Sigmoid colon (tissue), 7 donors: ENCODE results near the gene ODC1. TPM values are rescaled to one million over a fixed set of nuclear protein-coding genes. Genes with fewer than 3 reads are reported as not detected.

ENCODE experiments used
- DNase-seq: peaks from one replicate; pipeline ENCODE4 v3.0.0-alpha.2; 2019
- H3K27ac ChIP-seq, 4 donors: fragments of 200-600 bp; sonication (generic); one replicate each; pipeline ENCODE4 v1.5.1; 2016 to 2019; ENCODE audit warnings: mild to moderate bottlenecking in 1 of 4
- H3K27me3 ChIP-seq, 3 donors: fragments of 200-600 bp; sonication (generic); one replicate each; pipeline ENCODE4 v1.5.1; 2019; ENCODE audit warnings: mild to moderate bottlenecking in 1 of 3
- H3K36me3 ChIP-seq, 4 donors: fragments of 200-600 bp; sonication (generic); one replicate each; pipeline ENCODE4 v1.5.1; 2016 to 2019
- H3K4me1 ChIP-seq, 4 donors: fragments of 200-600 bp; sonication (generic); one replicate each; pipeline ENCODE4 v1.5.1; 2017 to 2019
- H3K4me3 ChIP-seq, 4 donors: fragments of 200-600 bp; sonication (generic); one replicate each; pipeline ENCODE4 v1.5.1; 2017 to 2019; ENCODE audit warnings: mild to moderate bottlenecking in 2 of 4, moderate library complexity in 1 of 4
- H3K9me3 ChIP-seq, 4 donors: fragments of 200-600 bp in 3 of 4; sonication (generic) in 3 of 4; one replicate each; pipeline versions ENCODE4 v1.5.1 to v1.6.1; 2013 to 2019
- CTCF ChIP-seq, 4 experiments: fragments of 450-650 bp in 3 of 4; fragments of 200-600 bp in 1 of 4; IDR thresholded peaks; one replicate each; pipeline ENCODE4 v1.5.1; 2016 to 2019; ENCODE audit warnings: antibody characterized with exemption in 4 of 4, mild to moderate bottlenecking in 3 of 4, moderate library complexity in 2 of 4
- EP300 ChIP-seq, 4 donors: sonication (generic); formaldehyde crosslinking; IDR thresholded peaks; one replicate each; pipeline ENCODE4 v1.6.1; 2017; ENCODE audit warnings: antibody characterized with exemption in 4 of 4
- POLR2A ChIP-seq, 2 donors: fragments of 450-650 bp; IDR thresholded peaks; one replicate each; pipeline ENCODE4 v1.6.1; 2016; ENCODE audit warnings: antibody characterized with exemption in 2 of 2, mild to moderate bottlenecking in 2 of 2, moderate library complexity in 2 of 2
- POLR2AphosphoS5 ChIP-seq, 4 donors: sonication (generic); formaldehyde crosslinking; IDR thresholded peaks; one replicate each; pipeline ENCODE4 v1.6.1; 2017; ENCODE audit warnings: antibody characterized with exemption in 4 of 4
- WGBS, 2 donors: extraction: QIAGEN DNeasy Blood & Tissue Kit; methylation state at CpG; one replicate each; pipeline ENCODE4 v1.1.7; 2013; 5-methylcytosine and 5-hydroxymethylcytosine counted together
- intact Hi-C: fragments of 100-400 bp; cut with DNase I; formaldehyde crosslinking; loops from one replicate; pipeline ENCODE4 v1.15.1; 2023
- polyA plus RNA-seq, 3 donors: library from polyadenylated mRNA; stranded (reverse); fragments of 200-250 nt; gene quantifications; one replicate each; pipeline ENCODE4 v1.2.3, GENCODE V29; 2013
- total RNA-seq, 4 donors: library from RNA; depleted of rRNA; stranded (reverse); fragments of >200 nt; gene quantifications; one replicate each; pipeline ENCODE4 v1.1.0, GENCODE V29; 2016
- donor health status: healthy with polysubstance abuse.
- donor health status: Bipolar disorder and iron deficiency.
- donor health status: healthy.

The ODC1 gene
- total and polyA plus RNA-seq, 7 donors, result 34.8 to 88.2 (median 54.3) TPM

GRCh38 chr2:10480359-10480949, 32.3 kb upstream of the ODC1 start:
- Histone ChIP-seq H3K36me3 (no peaks in the 10 kb centered on the region), H3K27ac (no peak overlapping the region), H3K4me1 (no peaks in the 10 kb centered on the region), H3K4me3 (no peak overlapping the region), H3K27me3 (no peaks in the 10 kb centered on the region), H3K9me3 (no peaks in the 10 kb centered on the region)
- TF ChIP-seq POLR2AphosphoS5 (IDR thresholded peaks at IDR 0.05), result no peak
- TF ChIP-seq POLR2A (IDR thresholded peaks at IDR 0.05), result no peak
- no peak for TF ChIP-seq EP300 (IDR thresholded peaks at IDR 0.05)
- no peak for TF ChIP-seq CTCF (IDR thresholded peaks at IDR 0.05)
- DNase-seq, result no peak
- WGBS, 2 donors, result 87 to 95% methylated on average over 2 of the region's 2 CpGs
- intact Hi-C loops, result no loop called here

GRCh38 chr2:10478916-10479315, 30.8 kb upstream of the ODC1 start:
- H3K9me3 ChIP-seq, result no peaks in the 10 kb centered on the region
- no peak overlapping the region for H3K27ac ChIP-seq
- peak; percentile 27 for DNase-seq
- H3K27me3 ChIP-seq, result no peaks in the 10 kb centered on the region
- intact Hi-C loops, result no loop called here
- no peaks in the 10 kb centered on the region for H3K4me1 ChIP-seq
- no peak overlapping the region for H3K4me3 ChIP-seq
- WGBS, 2 donors, result 37 to 65% methylated on average over 12 of the region's 12 CpGs
- no peaks in the 10 kb centered on the region for H3K36me3 ChIP-seq
- TF ChIP-seq POLR2AphosphoS5 (IDR thresholded peaks at IDR 0.05) (no peak), POLR2A (IDR thresholded peaks at IDR 0.05) (no peak), CTCF (IDR thresholded peaks at IDR 0.05) (no peak), EP300 (IDR thresholded peaks at IDR 0.05) (no peak)

GRCh38 chr2:10478298-10478625, 30.1 kb upstream of the ODC1 start:
- Histone ChIP-seq H3K27ac (no peak overlapping the region), H3K9me3 (no peaks in the 10 kb centered on the region), H3K4me3 (no peak overlapping the region), H3K27me3 (no peaks in the 10 kb centered on the region), H3K4me1 (no peaks in the 10 kb centered on the region), H3K36me3 (no peaks in the 10 kb centered on the region)
- intact Hi-C loops, result no loop called here
- WGBS, 2 donors, result 89 to 90% methylated on average over 12 of the region's 12 CpGs
- DNase-seq, result peak; percentile 25
- TF ChIP-seq EP300 (IDR thresholded peaks at IDR 0.05) (no peak), POLR2AphosphoS5 (IDR thresholded peaks at IDR 0.05) (no peak)

GRCh38 chr2:10477443-10478297, 29.5 kb upstream of the ODC1 start:
- Histone ChIP-seq H3K27me3 (no peaks in the 10 kb centered on the region), H3K4me3 (no peak overlapping the region), H3K27ac (no peak overlapping the region), H3K4me1 (no peaks in the 10 kb centered on the region), H3K9me3 (no peaks in the 10 kb centered on the region), H3K36me3 (no peaks in the 10 kb centered on the region)
- WGBS, 2 donors, result 59 to 71% methylated on average over 16 of the region's 16 CpGs
- intact Hi-C loops, result no loop called here
- DNase-seq, result peak; percentile 34
- TF ChIP-seq CTCF (IDR thresholded peaks at IDR 0.05), result no peak
- TF ChIP-seq EP300 (IDR thresholded peaks at IDR 0.05), result no peak
- no peak for TF ChIP-seq POLR2AphosphoS5 (IDR thresholded peaks at IDR 0.05)
- TF ChIP-seq POLR2A (IDR thresholded peaks at IDR 0.05), result no peak

GRCh38 chr2:10476723-10477442, 28.8 kb upstream of the ODC1 start:
- DNase-seq, result peak; percentile 18
- H3K27me3 ChIP-seq, result no peaks in the 10 kb centered on the region
- intact Hi-C loops, result no loop called here
- H3K9me3 ChIP-seq, result no peaks in the 10 kb centered on the region
- no peaks in the 10 kb centered on the region for H3K4me1 ChIP-seq
- H3K4me3 ChIP-seq, result no peak overlapping the region
- no peak for TF ChIP-seq EP300 (IDR thresholded peaks at IDR 0.05)
- no peak for TF ChIP-seq POLR2AphosphoS5 (IDR thresholded peaks at IDR 0.05)
- no peak for TF ChIP-seq POLR2A (IDR thresholded peaks at IDR 0.05)
- no peaks in the 10 kb centered on the region for H3K36me3 ChIP-seq
- H3K27ac ChIP-seq, result no peak overlapping the region
- WGBS, 2 donors, result 88 to 91% methylated on average over 12 of the region's 12 CpGs
